Tibial nerve (tissue), 4 donors: Measurements from ENCODE around the gene SLC4A8.

Experiments used
- EP300 ChIP-seq, 2 donors: sonication (generic); formaldehyde crosslinking; IDR thresholded peaks; one replicate each; pipeline ENCODE4 v1.6.1; 2017; ENCODE audit warnings: antibody characterized with exemption in 2 of 2, mild to moderate bottlenecking in 1 of 2
- POLR2A ChIP-seq, 2 donors: fragments of 450-650 bp; IDR thresholded peaks; one replicate each; pipeline ENCODE4 v1.6.1; 2017; ENCODE audit warnings: antibody characterized with exemption in 2 of 2, mild to moderate bottlenecking in 2 of 2, moderate library complexity in 2 of 2
- TF ChIP-seq, protein P1 (sequence below), 5 experiments: fragments of 200-600 bp in 3 of 5; fragments of 450-650 bp in 2 of 5; sonication (generic) in 3 of 5; IDR thresholded peaks; one replicate each; pipeline ENCODE4 v1.5.1; 2016 to 2019; ENCODE audit warnings: antibody characterized with exemption in 5 of 5, mild to moderate bottlenecking in 3 of 5, moderate library complexity in 2 of 5

DNA sequence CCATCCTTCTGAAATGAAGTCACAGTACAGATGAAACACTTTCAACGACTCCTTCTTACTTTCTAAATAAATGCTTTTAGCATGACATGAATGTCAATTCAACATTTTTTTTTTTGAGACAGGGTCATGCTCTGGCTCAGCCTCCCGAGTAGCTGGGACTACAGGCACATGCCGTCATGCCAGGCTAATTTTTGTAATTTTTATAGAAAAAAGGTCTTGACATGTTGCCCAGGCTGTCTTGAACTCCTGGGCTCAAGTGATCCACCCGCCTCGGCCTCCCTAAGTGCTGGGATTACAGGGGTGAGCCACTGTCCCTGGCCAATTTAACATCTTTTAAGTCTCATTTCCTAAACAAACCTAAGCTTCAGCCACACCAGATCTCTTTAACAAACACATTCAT, 49.8 kb upstream of the SLC4A8 start:
- TF ChIP-seq, protein P1, sequence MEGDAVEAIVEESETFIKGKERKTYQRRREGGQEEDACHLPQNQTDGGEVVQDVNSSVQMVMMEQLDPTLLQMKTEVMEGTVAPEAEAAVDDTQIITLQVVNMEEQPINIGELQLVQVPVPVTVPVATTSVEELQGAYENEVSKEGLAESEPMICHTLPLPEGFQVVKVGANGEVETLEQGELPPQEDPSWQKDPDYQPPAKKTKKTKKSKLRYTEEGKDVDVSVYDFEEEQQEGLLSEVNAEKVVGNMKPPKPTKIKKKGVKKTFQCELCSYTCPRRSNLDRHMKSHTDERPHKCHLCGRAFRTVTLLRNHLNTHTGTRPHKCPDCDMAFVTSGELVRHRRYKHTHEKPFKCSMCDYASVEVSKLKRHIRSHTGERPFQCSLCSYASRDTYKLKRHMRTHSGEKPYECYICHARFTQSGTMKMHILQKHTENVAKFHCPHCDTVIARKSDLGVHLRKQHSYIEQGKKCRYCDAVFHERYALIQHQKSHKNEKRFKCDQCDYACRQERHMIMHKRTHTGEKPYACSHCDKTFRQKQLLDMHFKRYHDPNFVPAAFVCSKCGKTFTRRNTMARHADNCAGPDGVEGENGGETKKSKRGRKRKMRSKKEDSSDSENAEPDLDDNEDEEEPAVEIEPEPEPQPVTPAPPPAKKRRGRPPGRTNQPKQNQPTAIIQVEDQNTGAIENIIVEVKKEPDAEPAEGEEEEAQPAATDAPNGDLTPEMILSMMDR (IDR thresholded peaks at IDR 0.05): no peak
- no peak for TF ChIP-seq POLR2A (IDR thresholded peaks at IDR 0.05)
- TF ChIP-seq EP300 (IDR thresholded peaks at IDR 0.05): no peak
